ENCODE data around the gene TMEM185B. TPM values are rescaled to one million over a fixed set of nuclear protein-coding genes. Genes with fewer than 3 reads are reported as not detected.

Gene TMEM185B
- total and polyA plus RNA-seq, 8 donors: 18.7 to 29.1 (median 24.8) TPM

DNA sequence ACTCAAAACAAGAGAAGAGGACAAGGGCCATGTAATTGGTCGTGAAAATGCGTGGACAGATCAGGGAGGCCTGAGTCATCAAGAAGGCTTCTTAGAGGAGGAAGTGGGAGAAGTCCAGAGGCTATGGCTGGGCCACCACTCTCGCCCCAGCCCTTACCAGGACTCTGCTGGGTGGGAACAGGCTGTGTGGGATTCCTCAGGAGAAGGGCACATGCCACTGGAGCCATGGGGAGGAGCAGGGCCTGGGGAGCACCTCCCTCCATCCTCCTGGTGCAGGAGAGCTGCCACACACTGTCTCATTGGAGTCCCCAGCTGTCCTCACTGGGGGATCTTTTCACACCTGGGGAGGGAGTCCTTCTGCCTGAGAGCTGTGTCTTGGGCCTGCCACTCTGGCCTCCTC lies 20.0 kb upstream of the TMEM185B start:
- Histone ChIP-seq H3K27ac (no peak overlapping the region), H3K36me3 (no peaks in the 10 kb centered on the region), H3K4me1 (peaks cover 10 to 44% of the 10 kb centered on the region in 2 donors), H3K4me3 (no peak overlapping the region), H3K27me3 (no peaks in the 10 kb centered on the region), H3K9me3 (peaks cover 0 to 8% of the 10 kb centered on the region in 2 donors)
- TF ChIP-seq, protein P1, sequence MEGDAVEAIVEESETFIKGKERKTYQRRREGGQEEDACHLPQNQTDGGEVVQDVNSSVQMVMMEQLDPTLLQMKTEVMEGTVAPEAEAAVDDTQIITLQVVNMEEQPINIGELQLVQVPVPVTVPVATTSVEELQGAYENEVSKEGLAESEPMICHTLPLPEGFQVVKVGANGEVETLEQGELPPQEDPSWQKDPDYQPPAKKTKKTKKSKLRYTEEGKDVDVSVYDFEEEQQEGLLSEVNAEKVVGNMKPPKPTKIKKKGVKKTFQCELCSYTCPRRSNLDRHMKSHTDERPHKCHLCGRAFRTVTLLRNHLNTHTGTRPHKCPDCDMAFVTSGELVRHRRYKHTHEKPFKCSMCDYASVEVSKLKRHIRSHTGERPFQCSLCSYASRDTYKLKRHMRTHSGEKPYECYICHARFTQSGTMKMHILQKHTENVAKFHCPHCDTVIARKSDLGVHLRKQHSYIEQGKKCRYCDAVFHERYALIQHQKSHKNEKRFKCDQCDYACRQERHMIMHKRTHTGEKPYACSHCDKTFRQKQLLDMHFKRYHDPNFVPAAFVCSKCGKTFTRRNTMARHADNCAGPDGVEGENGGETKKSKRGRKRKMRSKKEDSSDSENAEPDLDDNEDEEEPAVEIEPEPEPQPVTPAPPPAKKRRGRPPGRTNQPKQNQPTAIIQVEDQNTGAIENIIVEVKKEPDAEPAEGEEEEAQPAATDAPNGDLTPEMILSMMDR (IDR thresholded peaks at IDR 0.05): no peak
- DNase-seq (no peak), ATAC-seq (no peak)
- intact Hi-C loops (cut with DNase I): no loop called here

DNA sequence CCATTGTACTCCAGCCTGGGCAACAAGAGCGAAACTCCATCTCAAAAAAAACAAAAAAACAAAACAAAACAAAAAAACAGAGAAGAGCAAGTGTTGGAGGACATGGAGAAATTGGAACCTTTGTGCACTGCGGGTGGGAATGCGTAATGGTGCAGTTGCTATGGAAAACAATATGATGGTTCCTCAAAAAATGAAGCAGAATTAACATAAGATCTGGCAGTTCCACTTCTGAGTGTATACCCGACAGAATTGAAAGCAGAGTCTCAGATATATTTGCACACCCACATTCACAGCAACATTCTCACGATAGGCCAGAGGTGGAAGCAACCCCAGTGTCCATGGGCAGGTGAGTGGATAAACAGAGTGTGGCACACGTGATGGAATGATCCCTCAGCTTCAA lies 18.5 kb upstream of the TMEM185B start:
- Histone ChIP-seq H3K9me3 (peaks cover 0 to 8% of the 10 kb centered on the region in 2 donors), H3K4me1 (peaks cover 10 to 44% of the 10 kb centered on the region in 2 donors), H3K4me3 (no peak overlapping the region), H3K36me3 (no peaks in the 10 kb centered on the region), H3K27ac (no peak overlapping the region), H3K27me3 (no peaks in the 10 kb centered on the region)
- DNase-seq: no peak
- TF ChIP-seq, protein P1 (IDR thresholded peaks at IDR 0.05): no peak
- ATAC-seq: no peak
- intact Hi-C loops (cut with DNase I): no loop called here

DNA sequence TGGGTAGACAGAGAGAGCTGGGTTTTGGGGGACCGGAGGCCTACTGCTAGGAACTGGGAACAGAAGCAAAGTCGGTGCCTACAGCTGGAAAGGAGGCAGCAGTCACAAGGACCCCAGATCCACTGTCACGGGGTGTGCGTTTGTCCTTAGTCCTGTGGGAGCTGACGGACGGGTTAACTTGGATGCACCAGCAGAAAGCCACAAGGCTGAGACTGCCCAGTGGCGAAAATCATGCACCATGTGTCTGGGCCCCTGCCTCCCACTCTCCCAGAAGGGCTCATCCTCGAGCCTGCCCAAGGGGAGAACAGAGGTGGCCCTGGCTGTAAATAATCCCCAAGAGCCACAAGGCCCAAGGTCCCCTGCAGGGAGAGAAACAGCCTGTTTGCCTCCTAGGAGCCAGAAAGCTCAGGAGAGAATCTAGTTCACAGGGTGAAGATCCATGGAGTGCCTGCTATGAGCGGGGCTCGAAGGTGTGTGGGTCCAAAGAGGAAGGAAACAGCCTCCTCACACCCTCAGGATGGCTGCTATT lies 17.8 kb upstream of the TMEM185B start:
- Histone ChIP-seq H3K4me1 (peaks cover 10 to 43% of the 10 kb centered on the region in 2 donors), H3K4me3 (no peak overlapping the region), H3K27me3 (no peaks in the 10 kb centered on the region), H3K27ac (no peak overlapping the region), H3K36me3 (no peaks in the 10 kb centered on the region), H3K9me3 (peaks cover 0 to 8% of the 10 kb centered on the region in 2 donors)
- DNase-seq (peak in 1 of 4 donors; percentile 29), ATAC-seq (no peak)
- intact Hi-C loops (cut with DNase I): no loop called here
- TF ChIP-seq, protein P1 (IDR thresholded peaks at IDR 0.05): no peak

DNA sequence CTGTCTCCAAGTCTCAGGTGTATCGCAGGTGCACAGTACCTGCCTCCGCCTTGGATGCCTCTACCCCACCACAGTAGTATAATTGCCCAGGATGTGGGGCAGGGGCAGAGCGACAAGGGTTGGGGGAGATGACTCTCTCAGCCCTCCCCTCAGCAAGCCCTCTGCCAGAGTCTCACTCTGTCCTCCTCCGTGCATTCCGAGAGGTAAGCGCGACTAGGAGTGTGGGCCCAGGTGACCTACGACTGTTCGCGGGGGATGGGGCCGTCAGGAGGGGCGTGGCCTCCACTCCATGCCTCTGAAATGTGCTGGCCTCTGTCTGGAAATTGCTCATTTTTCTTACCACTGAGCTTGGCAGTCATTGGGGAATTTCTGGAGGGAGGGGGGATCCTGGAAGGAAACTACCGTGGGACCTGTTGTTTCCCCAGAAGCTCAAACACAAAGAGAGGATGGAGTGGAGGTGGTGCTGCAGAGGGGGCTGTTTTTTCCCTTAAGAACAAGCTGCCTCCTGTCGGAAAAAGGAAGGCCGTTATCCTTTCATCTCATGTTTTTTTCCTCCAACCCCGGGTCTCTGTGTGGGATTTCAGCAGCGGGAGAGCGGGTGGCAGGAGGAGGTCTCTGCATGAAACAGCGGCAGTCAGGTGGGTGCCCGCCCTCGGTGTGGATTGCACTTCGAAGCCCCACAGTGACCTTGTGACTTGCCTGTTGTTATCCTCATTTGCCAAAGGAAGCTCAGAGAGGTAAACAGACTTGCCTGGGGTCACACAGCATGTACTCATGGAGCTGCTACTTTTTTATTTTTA lies 16.5 kb upstream of the TMEM185B start:
- ATAC-seq: peak; percentile 80
- Histone ChIP-seq H3K27me3 (no peaks in the 10 kb centered on the region), H3K4me1 (peaks cover 10 to 30% of the 10 kb centered on the region in 2 donors), H3K27ac (peak overlapping the region in 1 of 2 donors; percentile 41), H3K9me3 (peaks cover 0 to 8% of the 10 kb centered on the region in 2 donors), H3K36me3 (no peaks in the 10 kb centered on the region), H3K4me3 (no peak overlapping the region)
- peak in 2 of 4 donors; percentile 66 to 70 for DNase-seq
- TF ChIP-seq, protein P1 (IDR thresholded peaks at IDR 0.05): no peak
- intact Hi-C loops (cut with DNase I): no loop called here

DNA sequence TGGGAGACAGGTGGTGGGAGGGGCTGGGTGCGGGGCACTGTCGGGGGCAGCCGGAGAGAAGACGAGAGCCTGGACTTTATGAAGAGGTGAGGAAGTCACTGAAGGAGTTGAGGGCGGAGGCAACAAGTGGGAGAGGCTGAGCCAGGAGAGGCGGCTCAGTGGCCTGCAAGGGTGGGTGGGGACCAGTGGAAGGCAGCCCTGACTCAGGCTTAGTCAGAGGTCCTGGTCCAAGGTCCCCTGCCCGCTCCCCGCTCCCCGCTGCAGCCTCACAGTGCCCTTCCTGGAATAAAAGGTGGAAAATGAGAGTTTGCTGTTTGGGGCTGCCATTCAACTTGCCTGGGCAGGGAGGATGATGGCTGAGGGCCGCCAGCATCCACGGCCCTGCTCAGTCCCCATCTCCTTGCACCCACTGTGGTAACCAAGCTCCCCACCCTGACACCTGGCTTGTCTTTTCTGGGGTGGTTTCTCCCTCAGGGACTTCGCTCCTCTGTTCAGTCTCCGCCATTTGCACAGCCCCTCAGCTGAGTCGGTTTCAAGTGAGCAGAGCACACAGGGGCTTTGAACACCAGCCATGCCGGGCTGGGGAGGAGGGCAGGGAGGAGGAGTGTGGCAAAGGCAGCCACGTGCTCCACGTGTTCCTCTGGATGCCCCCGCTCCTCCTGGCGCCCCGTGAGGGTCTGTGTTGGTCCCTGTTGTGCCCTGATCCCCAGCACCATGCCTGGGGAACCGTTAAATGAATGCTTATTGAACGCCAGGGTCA lies 15.7 kb upstream of the TMEM185B start:
- H3K27me3 ChIP-seq: no peaks in the 10 kb centered on the region
- TF ChIP-seq, protein P1 (IDR thresholded peaks at IDR 0.05): no peak
- H3K9me3 ChIP-seq: peaks cover 0 to 5% of the 10 kb centered on the region in 2 donors
- no peak overlapping the region for H3K4me3 ChIP-seq
- peak; percentile 90 for ATAC-seq
- H3K36me3 ChIP-seq: no peaks in the 10 kb centered on the region
- intact Hi-C loops (cut with DNase I): no loop called here
- H3K4me1 ChIP-seq: peaks cover 10 to 28% of the 10 kb centered on the region in 2 donors
- peak overlapping the region in 1 of 2 donors; percentile 41 for H3K27ac ChIP-seq
- DNase-seq: peak in 1 of 4 donors; percentile 77
